OCI-LY7 (cell line): ENCODE measurements around the gene SIK1.
"Not testable (repeated sequence)": the region's sequence is repeated elsewhere in the genome, so short reads cannot be mapped to it uniquely, and the experiment has no call there.

Experiments used
- CTCF ChIP-seq: fragments of 200-600 bp; sonication (generic); conservative IDR thresholded peaks from 2 replicates; pipeline ENCODE4 v1.5.1; 2014; ENCODE audit warnings: mild to moderate bottlenecking, antibody characterized with exemption, low read length, moderate library complexity, mixed read lengths
- EZH2phosphoT487 ChIP-seq: fragments of 200-600 bp; sonication (generic); IDR thresholded peaks from 2 replicates; pipeline ENCODE4 v1.6.1; 2018; ENCODE audit warnings: low read depth, borderline replicate concordance, mild to moderate bottlenecking, mixed run types, antibody characterized with exemption, low read length, moderate library complexity, mixed read lengths

- TF ChIP-seq CTCF, EZH2phosphoT487: not testable (repeated sequence)
Measured at GRCh38 chr21:43433340-43434136, 6.6 kb upstream of the SIK1 start.
